GM12874 (cell line): ENCODE measurements around the gene ZRANB1.

Source experiments
- TF ChIP-seq, protein P1 (sequence below): IDR thresholded peaks from 2 replicates; pipeline ENCODE4 v1.5.1; 2011; ENCODE audit warnings: low read depth, mild to moderate bottlenecking, control low read depth, low read length, moderate library complexity; ENCODE audit not compliant: insufficient read depth

ZRANB1 gene

DNA sequence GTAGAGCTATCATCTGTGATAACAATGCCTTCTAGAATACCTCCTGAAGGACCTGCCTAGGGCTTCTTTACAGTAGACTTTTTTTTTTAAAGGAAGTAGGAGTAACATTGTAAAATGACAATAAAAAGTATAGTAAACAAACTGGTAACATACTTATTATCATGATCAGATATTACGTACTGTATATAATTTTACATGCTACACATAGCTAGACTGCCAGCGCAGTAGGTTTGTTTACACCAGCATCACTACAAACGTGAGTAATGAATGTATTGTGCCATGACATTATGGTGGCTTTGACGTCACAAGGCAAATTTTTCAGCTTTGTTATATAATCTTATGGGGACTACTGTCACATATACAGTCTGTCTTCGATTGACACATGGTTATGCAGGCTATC is 15.4 kb upstream of the ZRANB1 start:
- TF ChIP-seq, protein P1, sequence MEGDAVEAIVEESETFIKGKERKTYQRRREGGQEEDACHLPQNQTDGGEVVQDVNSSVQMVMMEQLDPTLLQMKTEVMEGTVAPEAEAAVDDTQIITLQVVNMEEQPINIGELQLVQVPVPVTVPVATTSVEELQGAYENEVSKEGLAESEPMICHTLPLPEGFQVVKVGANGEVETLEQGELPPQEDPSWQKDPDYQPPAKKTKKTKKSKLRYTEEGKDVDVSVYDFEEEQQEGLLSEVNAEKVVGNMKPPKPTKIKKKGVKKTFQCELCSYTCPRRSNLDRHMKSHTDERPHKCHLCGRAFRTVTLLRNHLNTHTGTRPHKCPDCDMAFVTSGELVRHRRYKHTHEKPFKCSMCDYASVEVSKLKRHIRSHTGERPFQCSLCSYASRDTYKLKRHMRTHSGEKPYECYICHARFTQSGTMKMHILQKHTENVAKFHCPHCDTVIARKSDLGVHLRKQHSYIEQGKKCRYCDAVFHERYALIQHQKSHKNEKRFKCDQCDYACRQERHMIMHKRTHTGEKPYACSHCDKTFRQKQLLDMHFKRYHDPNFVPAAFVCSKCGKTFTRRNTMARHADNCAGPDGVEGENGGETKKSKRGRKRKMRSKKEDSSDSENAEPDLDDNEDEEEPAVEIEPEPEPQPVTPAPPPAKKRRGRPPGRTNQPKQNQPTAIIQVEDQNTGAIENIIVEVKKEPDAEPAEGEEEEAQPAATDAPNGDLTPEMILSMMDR = no peak

DNA sequence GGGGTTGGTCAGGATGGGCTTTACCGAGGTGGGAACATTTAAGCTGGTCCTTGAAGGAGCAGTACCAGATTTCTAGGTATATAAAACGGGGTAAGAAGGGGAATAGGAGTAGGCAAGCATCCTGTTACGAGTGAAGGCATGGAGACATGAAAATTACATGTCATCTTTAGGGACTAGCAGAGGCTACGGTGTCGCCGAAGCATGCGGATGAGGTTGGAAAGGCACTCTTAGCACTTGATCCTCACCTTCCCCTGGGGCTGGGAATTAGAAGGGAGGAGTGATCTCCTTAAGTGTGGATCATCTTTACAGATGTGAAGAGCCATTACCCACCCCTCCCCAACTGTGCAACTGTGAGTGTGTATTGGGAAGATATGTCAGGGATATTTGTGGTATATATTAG is 13.8 kb upstream of the ZRANB1 start:
- TF ChIP-seq, protein P1 = no peak

DNA sequence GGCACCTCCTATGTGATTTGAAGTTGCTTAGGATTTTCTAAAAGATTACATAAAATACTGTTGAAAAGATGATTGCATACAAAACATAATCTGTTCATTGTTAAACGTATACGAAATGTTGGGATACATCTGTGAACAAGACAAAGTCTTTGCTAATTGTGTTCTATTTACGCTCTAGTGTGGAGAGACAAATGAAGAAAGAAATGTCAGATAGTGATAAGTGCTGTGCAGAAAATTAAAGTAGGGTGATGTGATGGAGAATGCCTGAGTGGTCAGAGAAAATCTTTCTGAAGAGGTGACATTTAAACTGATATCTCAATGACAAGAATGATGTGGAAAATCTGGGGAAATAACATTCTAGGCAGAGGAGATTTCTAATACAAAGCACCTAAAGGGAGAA is 13.4 kb upstream of the ZRANB1 start:
- TF ChIP-seq, protein P1 = no peak

DNA sequence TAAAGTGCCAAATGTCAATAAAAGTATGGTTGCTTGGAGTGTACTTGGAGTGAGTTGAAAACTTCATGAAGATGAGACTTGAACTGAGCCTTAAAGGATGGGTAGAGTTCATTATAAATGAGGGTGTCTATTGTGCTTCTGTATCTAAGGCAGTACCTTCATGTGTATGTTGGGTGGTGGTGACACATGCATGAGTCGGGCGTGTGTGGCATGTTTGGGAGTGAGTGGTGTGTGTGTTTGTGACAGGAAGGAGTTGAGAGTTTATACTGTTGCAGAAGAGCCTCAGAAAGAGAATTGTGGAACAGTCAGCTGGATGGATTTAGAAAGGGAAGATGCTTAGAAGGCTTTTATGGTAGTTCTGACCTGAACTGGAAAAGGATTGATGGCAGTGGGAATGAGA is 6.0 kb upstream of the ZRANB1 start:
- TF ChIP-seq, protein P1 = no peak

DNA sequence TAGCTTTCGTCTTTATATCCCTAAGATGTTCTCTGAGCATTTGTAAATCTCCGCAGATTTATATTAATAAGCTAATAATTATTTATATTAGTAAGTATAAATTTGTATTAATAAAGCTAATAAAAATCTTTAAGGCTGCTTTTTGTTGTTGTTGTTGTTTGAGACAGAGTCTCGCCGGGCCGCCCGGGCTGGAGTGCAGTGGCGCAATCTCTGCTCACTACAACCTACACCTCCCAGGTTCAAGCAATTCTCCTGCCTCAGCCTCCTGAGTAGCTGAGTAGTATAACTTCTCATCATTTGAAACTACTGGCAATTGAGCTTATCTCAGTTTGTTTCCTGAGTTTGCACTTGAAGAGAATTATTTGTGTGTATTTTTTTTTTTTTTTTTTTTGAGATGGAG is 5.1 kb upstream of the ZRANB1 start:
- TF ChIP-seq, protein P1 = no peak

DNA sequence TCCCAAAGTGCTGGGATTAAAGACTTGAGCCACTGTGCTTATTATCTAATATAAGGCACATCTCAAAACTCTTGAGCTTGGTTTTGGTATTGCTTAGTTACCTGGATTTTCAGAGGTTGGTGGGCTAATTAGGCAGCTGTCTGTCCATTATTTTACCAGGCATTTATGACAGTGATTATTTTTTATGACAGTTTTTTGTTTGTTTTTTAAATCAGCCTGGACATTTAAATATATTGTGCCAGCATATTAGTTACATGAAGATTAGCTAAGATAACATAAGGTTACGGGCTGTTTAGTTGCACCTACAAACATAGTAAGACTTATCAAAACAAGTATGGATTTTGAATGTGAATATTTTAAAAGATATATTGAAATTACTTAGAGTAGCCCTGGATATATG is 2.6 kb upstream of the ZRANB1 start:
- TF ChIP-seq, protein P1 = no peak

DNA sequence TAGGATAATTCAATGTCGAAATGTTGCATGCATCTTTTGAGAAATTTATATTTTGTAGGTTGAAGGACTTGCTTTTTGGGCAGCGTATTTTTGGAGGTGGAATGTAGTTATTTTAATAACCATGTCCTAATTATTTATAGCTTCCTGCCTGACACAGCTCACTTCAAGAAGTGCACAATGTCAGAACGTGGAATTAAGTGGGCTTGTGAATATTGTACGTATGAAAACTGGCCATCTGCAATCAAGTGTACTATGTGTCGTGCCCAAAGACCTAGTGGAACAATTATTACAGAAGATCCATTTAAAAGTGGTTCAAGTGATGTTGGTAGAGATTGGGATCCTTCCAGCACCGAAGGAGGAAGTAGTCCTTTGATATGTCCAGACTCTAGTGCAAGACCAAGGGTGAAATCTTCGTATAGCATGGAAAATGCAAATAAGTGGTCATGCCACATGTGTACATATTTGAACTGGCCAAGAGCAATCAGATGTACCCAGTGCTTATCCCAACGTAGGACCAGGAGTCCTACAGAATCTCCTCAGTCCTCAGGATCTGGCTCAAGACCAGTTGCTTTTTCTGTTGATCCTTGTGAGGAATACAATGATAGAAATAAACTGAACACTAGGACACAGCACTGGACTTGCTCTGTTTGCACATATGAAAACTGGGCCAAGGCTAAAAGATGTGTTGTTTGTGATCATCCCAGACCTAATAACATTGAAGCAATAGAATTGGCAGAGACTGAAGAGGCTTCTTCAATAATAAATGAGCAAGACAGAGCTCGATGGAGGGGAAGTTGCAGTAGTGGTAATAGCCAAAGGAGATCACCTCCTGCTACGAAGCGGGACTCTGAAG is 620 bp downstream of the ZRANB1 start:
- TF ChIP-seq, protein P1 = no peak
